ENCODE measurements around the gene OR1C1. TPM values are rescaled to one million over a fixed set of nuclear protein-coding genes. Genes with fewer than 3 reads are reported as not detected.
"Not testable (repeated sequence)": the region's sequence is repeated elsewhere in the genome, so short reads cannot be mapped to it uniquely, and the experiment has no call there.

The OR1C1 gene
- total and polyA plus RNA-seq, 2 experiments from 2014 or later, result not detected

DNA sequence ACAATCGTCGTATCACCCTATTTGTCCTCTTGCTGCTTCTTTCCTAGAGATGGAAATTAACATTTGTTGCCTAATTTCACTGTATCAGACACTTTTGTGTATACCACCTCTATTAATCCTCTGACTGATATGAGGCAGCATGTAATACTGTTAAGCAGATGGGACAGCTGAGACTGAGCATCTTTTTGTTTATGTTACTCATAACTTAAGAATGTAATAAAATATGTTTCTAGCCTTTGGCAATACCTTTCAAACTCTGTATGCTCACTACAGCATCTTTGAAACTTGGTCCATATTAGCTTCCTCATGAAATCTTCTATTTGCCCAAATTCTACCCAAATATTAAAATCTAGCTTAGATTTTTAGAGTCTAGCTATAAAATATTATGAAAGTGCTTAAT is 19.6 kb downstream of the OR1C1 start:
- H3K4me1 ChIP-seq (ENCODE audit: insufficient read depth), result no peaks in the 10 kb centered on the region
- H3F3A ChIP-seq (ENCODE audit: insufficient read depth), result no peaks in the 10 kb centered on the region
- no peak for DNase-seq
- H3K9ac ChIP-seq, result no peak overlapping the region
- H3K9me2 ChIP-seq (ENCODE audit: insufficient read depth), result no peaks in the 10 kb centered on the region
- in situ Hi-C loops (cut with MboI), result no loop called here
- no peaks in the 10 kb centered on the region for H3K27me3 ChIP-seq (replicated peaks; ENCODE audit: insufficient read depth)
- TF ChIP-seq EZH2 (IDR thresholded peaks at IDR 0.05; ENCODE audit: insufficient read depth, poor library complexity, severe bottlenecking) (no peak), EZH2phosphoT487 (IDR thresholded peaks at IDR 0.05; ENCODE audit: insufficient read depth, low read depth) (no peak)
- no peaks in the 10 kb centered on the region for H3K9me3 ChIP-seq (ENCODE audit: low read depth)
- H3K79me2 ChIP-seq (ENCODE audit: insufficient read depth), result no peaks in the 10 kb centered on the region
- H3K4me2 ChIP-seq (ENCODE audit: unreplicated experiment), result no peak overlapping the region
- 2 to 7% methylated on average over 2 of the region's 2 CpGs for WGBS, 2 experiments (ENCODE audit: low coverage in 1 of 2, low lambda C conversion rate in 2 of 2, missing lambda C conversion rate in 2 of 2)
- no peaks in the 10 kb centered on the region for H3K36me3 ChIP-seq (ENCODE audit: low read depth)
- no peaks in the 10 kb centered on the region for H4K20me1 ChIP-seq (ENCODE audit: insufficient read depth)
- H3K4me3 ChIP-seq, result no peak overlapping the region
- H2AFZ ChIP-seq, result no peak overlapping the region
- no peak overlapping the region for H3K27ac ChIP-seq

DNA sequence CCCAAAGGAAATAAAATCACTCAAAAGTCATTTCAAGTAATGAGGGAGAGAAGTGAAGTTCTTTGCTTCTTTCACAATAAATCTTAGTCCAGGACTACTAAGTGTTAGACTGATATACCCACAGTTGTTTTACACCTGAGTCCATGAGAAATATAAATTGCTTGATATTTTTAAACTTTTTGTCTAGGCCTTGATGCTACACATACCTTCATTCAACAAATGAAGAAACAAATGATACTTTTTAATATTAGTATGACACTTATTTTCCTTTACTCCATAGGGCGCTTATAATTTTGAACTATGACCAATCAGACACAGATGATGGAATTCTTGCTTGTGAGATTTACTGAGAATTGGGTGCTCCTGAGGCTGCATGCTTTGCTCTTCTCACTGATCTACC is 22.0 kb downstream of the OR1C1 start, which contains the start of gene OR14K1:
Gene OR14K1 (plus strand): TSS at position 301 of the 400 bp plus-strand sequence. CDS start 0 bp downstream, at position 301.
- Histone ChIP-seq H3K4me2 (ENCODE audit: unreplicated experiment) (no peak within 1 kb of the TSS), H3K36me3 (ENCODE audit: low read depth) (no peaks in the 10 kb centered on the region), H3K9me2 (ENCODE audit: insufficient read depth) (no peaks in the 10 kb centered on the region), H2AFZ (no peak within 1 kb of the TSS), H4K20me1 (ENCODE audit: insufficient read depth) (no peaks in the 10 kb centered on the region), H3K9me3 (ENCODE audit: low read depth) (no peaks in the 10 kb centered on the region), H3K4me3 (no peak within 1 kb of the TSS), H3K79me2 (ENCODE audit: insufficient read depth) (no peaks in the 10 kb centered on the region), H3K27ac (no peak within 1 kb of the TSS), H3K9ac (no peak within 1 kb of the TSS), H3K27me3 (replicated peaks; ENCODE audit: insufficient read depth) (no peaks in the 10 kb centered on the region), H3K4me1 (ENCODE audit: insufficient read depth) (no peaks in the 10 kb centered on the region), H3F3A (ENCODE audit: insufficient read depth) (no peaks in the 10 kb centered on the region)
- in situ Hi-C loops (cut with MboI), result no loop called here
- DNase-seq, result no peak
- TF ChIP-seq EZH2 (IDR thresholded peaks at IDR 0.05; ENCODE audit: insufficient read depth, poor library complexity, severe bottlenecking), result no peak
- TF ChIP-seq EZH2phosphoT487 (IDR thresholded peaks at IDR 0.05; ENCODE audit: insufficient read depth, low read depth), result no peak
- WGBS, 2 experiments (ENCODE audit: low coverage in 1 of 2, low lambda C conversion rate in 2 of 2, missing lambda C conversion rate in 2 of 2), result 41 to 47% methylated on average over 1 of the region's 1 CpG

DNA sequence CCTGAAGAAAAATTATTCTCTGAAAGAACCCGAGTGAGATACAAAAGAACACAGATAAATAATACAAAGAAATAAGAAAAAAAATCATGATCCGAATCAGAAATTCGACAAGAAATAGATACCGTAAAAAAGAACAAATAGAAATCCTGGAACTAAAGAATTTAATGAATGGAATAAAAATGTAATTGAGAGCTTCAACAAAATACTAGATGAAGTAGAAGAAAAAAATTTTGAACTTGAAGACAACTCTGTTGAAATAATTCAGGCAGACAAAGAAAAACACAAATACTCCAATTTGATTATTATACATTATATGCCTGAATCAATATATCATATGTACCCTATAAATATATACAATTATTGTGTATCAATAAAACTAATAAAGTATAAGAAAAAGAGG is 39.1 kb downstream of the OR1C1 start:
- in situ Hi-C loops (cut with MboI), result no loop called here
- Histone ChIP-seq H3K27ac (no peak overlapping the region), H3F3A (ENCODE audit: insufficient read depth) (no peaks in the 10 kb centered on the region), H3K4me3 (no peak overlapping the region), H3K27me3 (replicated peaks; ENCODE audit: insufficient read depth) (no peaks in the 10 kb centered on the region), H3K9me2 (ENCODE audit: insufficient read depth) (no peaks in the 10 kb centered on the region), H2AFZ (no peak overlapping the region), H4K20me1 (ENCODE audit: insufficient read depth) (no peaks in the 10 kb centered on the region; the same call in 1 of the 2 replicates), H3K9me3 (ENCODE audit: low read depth) (peaks cover 5% of the 10 kb centered on the region), H3K36me3 (ENCODE audit: low read depth) (no peaks in the 10 kb centered on the region), H3K9ac (no peak overlapping the region), H3K79me2 (ENCODE audit: insufficient read depth) (no peaks in the 10 kb centered on the region), H3K4me2 (ENCODE audit: unreplicated experiment) (no peak overlapping the region), H3K4me1 (ENCODE audit: insufficient read depth) (no peaks in the 10 kb centered on the region)
- no peak for DNase-seq
- WGBS, 2 experiments (ENCODE audit: low coverage in 1 of 2, low lambda C conversion rate in 2 of 2, missing lambda C conversion rate in 2 of 2), result 30 to 32% methylated on average over 4 of the region's 4 CpGs
- TF ChIP-seq EZH2 (IDR thresholded peaks at IDR 0.05; ENCODE audit: insufficient read depth, poor library complexity, severe bottlenecking), result no peak
- TF ChIP-seq EZH2phosphoT487 (IDR thresholded peaks at IDR 0.05; ENCODE audit: insufficient read depth, low read depth), result no peak

DNA sequence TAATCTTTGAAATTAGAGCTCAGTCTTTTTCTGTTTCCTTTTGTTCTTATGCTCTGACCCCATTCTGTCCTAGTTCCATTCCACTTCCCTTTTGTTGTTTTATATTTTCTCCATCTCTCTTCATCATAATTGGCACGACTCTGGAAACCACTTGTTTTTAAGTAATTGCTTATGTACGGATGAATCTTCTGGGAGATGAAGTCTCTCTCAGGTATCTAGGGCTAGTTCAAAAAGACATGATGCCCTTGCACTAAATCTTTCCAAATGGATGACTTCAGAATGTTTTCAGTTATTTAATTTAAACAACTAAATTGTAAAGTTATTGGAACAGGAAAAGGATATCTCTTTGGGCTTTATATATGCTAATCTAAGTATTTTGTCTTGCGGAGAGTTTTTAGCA is 43.8 kb downstream of the OR1C1 start, which contains the start of gene OR6F1:
Gene OR6F1 (minus strand): TSS at position 101 of the 400 bp plus-strand sequence. CDS start 3,891 bp downstream, outside the sequence.
- WGBS, 2 experiments (ENCODE audit: low coverage in 1 of 2, low lambda C conversion rate in 2 of 2, missing lambda C conversion rate in 2 of 2), result 25 to 26% methylated on average over 3 of the region's 3 CpGs
- no peak within 1 kb of the TSS for H3K4me3 ChIP-seq
- peaks cover 5% of the 10 kb centered on the region for H3K9me3 ChIP-seq (ENCODE audit: low read depth)
- H3K9ac ChIP-seq, result no peak within 1 kb of the TSS
- DNase-seq, result no peak
- H3K79me2 ChIP-seq (ENCODE audit: insufficient read depth), result no peaks in the 10 kb centered on the region
- no peaks in the 10 kb centered on the region for H3K4me1 ChIP-seq (ENCODE audit: insufficient read depth)
- no peaks in the 10 kb centered on the region; the same call in 1 of the 2 replicates for H4K20me1 ChIP-seq (ENCODE audit: insufficient read depth)
- H3K9me2 ChIP-seq (ENCODE audit: insufficient read depth), result no peaks in the 10 kb centered on the region
- no peaks in the 10 kb centered on the region for H3K36me3 ChIP-seq (ENCODE audit: low read depth)
- H3K4me2 ChIP-seq (ENCODE audit: unreplicated experiment), result no peak within 1 kb of the TSS
- no peak within 1 kb of the TSS for H2AFZ ChIP-seq
- H3K27me3 ChIP-seq (replicated peaks; ENCODE audit: insufficient read depth), result no peaks in the 10 kb centered on the region
- TF ChIP-seq EZH2 (IDR thresholded peaks at IDR 0.05; ENCODE audit: insufficient read depth, poor library complexity, severe bottlenecking) (no peak), EZH2phosphoT487 (IDR thresholded peaks at IDR 0.05; ENCODE audit: insufficient read depth, low read depth) (no peak)
- no peaks in the 10 kb centered on the region for H3F3A ChIP-seq (ENCODE audit: insufficient read depth)
- in situ Hi-C loops (cut with MboI), result no loop called here
- H3K27ac ChIP-seq, result no peak within 1 kb of the TSS

DNA sequence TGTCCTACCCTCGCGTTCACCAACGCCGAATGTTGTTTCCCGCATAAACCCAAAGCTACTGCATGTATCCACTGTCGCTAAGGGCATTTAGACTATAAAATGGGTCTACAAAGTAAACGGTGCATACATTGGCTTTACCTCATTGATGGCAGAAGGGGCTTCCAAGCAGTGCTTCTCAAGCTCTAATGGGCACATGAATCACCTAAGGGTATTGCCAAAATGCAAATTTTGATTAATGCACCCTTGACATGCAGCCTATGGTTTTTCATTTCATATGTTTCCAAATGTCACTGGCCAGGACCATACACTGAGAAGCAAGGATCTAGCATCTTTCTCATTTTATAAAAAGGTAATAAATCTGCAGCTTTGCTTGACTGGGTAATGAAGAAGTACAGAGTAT is 46.6 kb downstream of the OR1C1 start:
- Histone ChIP-seq H3K9ac (no peak overlapping the region), H3K4me1 (ENCODE audit: insufficient read depth) (no peaks in the 10 kb centered on the region), H3K4me2 (ENCODE audit: unreplicated experiment) (no peak overlapping the region), H3K79me2 (ENCODE audit: insufficient read depth) (no peaks in the 10 kb centered on the region), H2AFZ (no peak overlapping the region), H3K27me3 (replicated peaks; ENCODE audit: insufficient read depth) (no peaks in the 10 kb centered on the region), H3K27ac (no peak overlapping the region), H3K9me3 (ENCODE audit: low read depth) (peaks cover 10% of the 10 kb centered on the region), H3K9me2 (ENCODE audit: insufficient read depth) (no peaks in the 10 kb centered on the region), H4K20me1 (ENCODE audit: insufficient read depth) (no peaks in the 10 kb centered on the region; the same call in 1 of the 2 replicates), H3K4me3 (no peak overlapping the region), H3K36me3 (ENCODE audit: low read depth) (no peaks in the 10 kb centered on the region), H3F3A (ENCODE audit: insufficient read depth) (no peaks in the 10 kb centered on the region)
- no peak for TF ChIP-seq EZH2 (IDR thresholded peaks at IDR 0.05; ENCODE audit: insufficient read depth, poor library complexity, severe bottlenecking)
- no peak for TF ChIP-seq EZH2phosphoT487 (IDR thresholded peaks at IDR 0.05; ENCODE audit: insufficient read depth, low read depth)
- in situ Hi-C loops (cut with MboI), result no loop called here
- DNase-seq, result no peak
- WGBS, 2 experiments (ENCODE audit: low coverage in 1 of 2, low lambda C conversion rate in 2 of 2, missing lambda C conversion rate in 2 of 2), result 45 to 54% methylated on average over 7 of the region's 7 CpGs

DNA sequence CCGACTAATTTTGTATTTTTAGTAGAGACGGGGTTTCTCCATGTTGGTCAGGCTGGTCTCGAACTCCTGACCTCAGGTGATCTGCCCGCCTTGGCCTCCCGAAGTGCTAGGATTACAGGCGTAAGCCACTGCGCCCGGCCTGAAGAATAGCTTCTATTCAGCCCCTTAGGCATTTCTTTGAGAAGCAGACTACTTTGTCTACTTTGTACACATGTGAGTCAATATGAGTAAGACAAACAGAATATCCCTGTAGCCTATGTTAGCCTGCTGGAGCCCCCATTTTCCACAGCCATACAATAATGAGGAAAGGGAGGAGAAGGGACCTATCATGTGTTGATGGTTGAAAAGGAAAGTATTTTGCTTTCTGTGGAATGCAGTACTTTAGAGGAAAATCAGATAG is 49.7 kb downstream of the OR1C1 start:
- H3K9me3 ChIP-seq (ENCODE audit: low read depth); H3K4me2 ChIP-seq (ENCODE audit: unreplicated experiment); H3K27me3 ChIP-seq (replicated peaks; ENCODE audit: insufficient read depth); H3K9me2 ChIP-seq (ENCODE audit: insufficient read depth); DNase-seq; in situ Hi-C loops (cut with MboI); H3K4me1 ChIP-seq (ENCODE audit: insufficient read depth); H3K27ac ChIP-seq; H4K20me1 ChIP-seq (ENCODE audit: insufficient read depth); H3K36me3 ChIP-seq (ENCODE audit: low read depth); H3K4me3 ChIP-seq; H3K79me2 ChIP-seq (ENCODE audit: insufficient read depth); H3F3A ChIP-seq (ENCODE audit: insufficient read depth); H3K9ac ChIP-seq; H2AFZ ChIP-seq: not testable (repeated sequence)
- 35 to 39% methylated on average over 8 of the region's 8 CpGs for WGBS, 2 experiments (ENCODE audit: low coverage in 1 of 2, low lambda C conversion rate in 2 of 2, missing lambda C conversion rate in 2 of 2)

Measured in GM23248 (cell line).